Liver (tissue), 9 donors: ENCODE results near the gene PDZD2. TPM values are rescaled to one million over a fixed set of nuclear protein-coding genes. Genes with fewer than 3 reads are reported as not detected.

Experiments used
- DNase-seq: peaks from one replicate; pipeline ENCODE4 v3.0.0-alpha.2; 2017; ENCODE audit warnings: low spot score
- H3K27ac ChIP-seq, 2 donors: one replicate each; pipeline ENCODE4 v1.7.0; 2013; ENCODE audit warnings: inconsistent platforms in 2 of 2, low read length in 2 of 2, control low read depth in 1 of 2, low read depth in 1 of 2, mild to moderate bottlenecking in 1 of 2
- H3K27me3 ChIP-seq, 4 donors: one replicate each; pipeline versions ENCODE4 v1.6.1 to v1.7.0; 2013; ENCODE audit warnings: low read length in 3 of 4, inconsistent platforms in 1 of 4, mild to moderate bottlenecking in 1 of 4, moderate library complexity in 1 of 4; ENCODE audit not compliant: control insufficient read depth in 4 of 4, insufficient read depth in 4 of 4
- H3K36me3 ChIP-seq, 4 donors: one replicate each; pipeline versions ENCODE4 v1.6.1 to v1.7.0; 2013; ENCODE audit warnings: low read length in 3 of 4, mild to moderate bottlenecking in 3 of 4, low read depth in 1 of 4, moderate library complexity in 1 of 4; ENCODE audit not compliant: control insufficient read depth in 4 of 4, insufficient read depth in 3 of 4
- H3K4me1 ChIP-seq, 4 donors: one replicate each; pipeline versions ENCODE4 v1.6.1 to v1.7.0; 2013; ENCODE audit warnings: low read length in 3 of 4, mild to moderate bottlenecking in 3 of 4, moderate library complexity in 1 of 4; ENCODE audit not compliant: control insufficient read depth in 4 of 4, insufficient read depth in 4 of 4
- H3K4me3 ChIP-seq, 3 donors: one replicate each; pipeline versions ENCODE4 v1.6.1 to v1.7.0; 2013; ENCODE audit warnings: low read length in 3 of 3, control low read depth in 1 of 3, low read depth in 1 of 3, mild to moderate bottlenecking in 1 of 3
- H3K9ac ChIP-seq, 2 donors: one replicate each; pipeline ENCODE4 v1.7.0; 2013; ENCODE audit warnings: low read length in 2 of 2, mild to moderate bottlenecking in 2 of 2, moderate library complexity in 2 of 2, control low read depth in 1 of 2, low read depth in 1 of 2
- H3K9me3 ChIP-seq, 4 donors: one replicate each; pipeline versions ENCODE4 v1.6.1 to v1.7.0; 2013; ENCODE audit warnings: low read length in 3 of 4; ENCODE audit not compliant: control insufficient read depth in 4 of 4
- EGR1 ChIP-seq, 2 donors: IDR thresholded peaks; 2 replicates each; pipeline ENCODE4 v1.6.1; 2016 to 2018; ENCODE audit warnings: antibody characterized with exemption in 2 of 2, low read depth in 2 of 2
- FOXA1 ChIP-seq: IDR thresholded peaks from 2 replicates; pipeline ENCODE4 v1.6.1; 2016; ENCODE audit warnings: antibody characterized with exemption
- FOXA2 ChIP-seq: IDR thresholded peaks from 2 replicates; pipeline ENCODE4 v1.6.1; 2016; ENCODE audit warnings: antibody characterized with exemption
- GABPA ChIP-seq, 2 donors: IDR thresholded peaks in 1 of 2; conservative IDR thresholded peaks in 1 of 2; 2 replicates each; pipeline ENCODE4 v1.6.1; 2016; ENCODE audit warnings: antibody characterized with exemption in 2 of 2, mild to moderate bottlenecking in 1 of 2, moderate library complexity in 1 of 2
- HNF4A ChIP-seq, 2 donors: conservative IDR thresholded peaks; 2 replicates each; pipeline ENCODE4 v1.6.1; 2016; ENCODE audit warnings: antibody characterized with exemption in 2 of 2, mild to moderate bottlenecking in 2 of 2
- HNF4G ChIP-seq: IDR thresholded peaks from 2 replicates; pipeline ENCODE4 v1.6.1; 2016; ENCODE audit warnings: antibody characterized with exemption
- JUND ChIP-seq, 2 donors: IDR thresholded peaks; 2 replicates each; pipeline ENCODE4 v1.6.1; 2016; ENCODE audit warnings: antibody characterized with exemption in 2 of 2
- NR2F2 ChIP-seq: IDR thresholded peaks from 2 replicates; pipeline ENCODE4 v1.6.1; 2016; ENCODE audit warnings: antibody characterized with exemption
- REST ChIP-seq: IDR thresholded peaks from 2 replicates; pipeline ENCODE4 v1.6.1; 2016; ENCODE audit warnings: antibody characterized with exemption, mild to moderate bottlenecking
- RXRA ChIP-seq, 2 donors: IDR thresholded peaks; 2 replicates each; pipeline ENCODE4 v1.6.1; 2017 to 2018; ENCODE audit warnings: antibody characterized with exemption in 2 of 2, mild to moderate bottlenecking in 1 of 2
- SP1 ChIP-seq: IDR thresholded peaks from 2 replicates; pipeline ENCODE4 v1.6.1; 2018; ENCODE audit warnings: antibody characterized with exemption, mild to moderate bottlenecking
- TAF1 ChIP-seq: conservative IDR thresholded peaks from 2 replicates; pipeline ENCODE4 v1.6.1; 2016; ENCODE audit warnings: antibody characterized with exemption, mild to moderate bottlenecking
- WGBS: extraction: QIAGEN DNeasy Blood & Tissue Kit; methylation state at CpG from one replicate; pipeline ENCODE4 v1.1.7; 2013; 5-methylcytosine and 5-hydroxymethylcytosine counted together
- polyA plus RNA-seq, 2 donors: library from polyadenylated mRNA; stranded (reverse) in 1 of 2; unstranded in 1 of 2; fragments of 200-250 nt in 1 of 2; fragments of >200 nt in 1 of 2; fragmentation: Nextera tagmentation in 1 of 2; extraction: Ambion mirVana in 1 of 2; gene quantifications; one replicate each; pipeline versions ENCODE4 v1.2.1 to v1.2.3, GENCODE V29; 2013 to 2015
- total RNA-seq, 2 donors: library from RNA; depleted of rRNA; stranded (reverse); fragments of >200 nt; gene quantifications; one replicate each; pipeline ENCODE4 v1.2.3, GENCODE V29; 2014
- TF ChIP-seq, protein P1 (sequence below): fragments of 150-350 bp; IDR thresholded peaks from 2 replicates; pipeline ENCODE4 v1.5.1; 2017; ENCODE audit warnings: improper control_type of control experiment, low read depth, low read length; ENCODE audit not compliant: missing input control
- TF ChIP-seq, protein P2 (sequence below): IDR thresholded peaks from 2 replicates; pipeline ENCODE4 v1.6.1; 2016; ENCODE audit warnings: antibody characterized with exemption
- TF ChIP-seq, protein P3 (sequence below): IDR thresholded peaks from 2 replicates; pipeline ENCODE4 v1.6.1; 2016; ENCODE audit warnings: antibody characterized with exemption
- TF ChIP-seq, protein P4 (sequence below): IDR thresholded peaks from 2 replicates; pipeline ENCODE4 v1.6.1; 2016; ENCODE audit warnings: antibody characterized with exemption
- donor health status: healthy.
- donor health status: healthy.
- donor health status: healthy.
- donor health status: healthy.
- donor health status: healthy.

Gene PDZD2
- total and polyA plus RNA-seq, 4 donors: 0.27 to 1.1 (median 0.54) TPM

- TF ChIP-seq, protein P1, sequence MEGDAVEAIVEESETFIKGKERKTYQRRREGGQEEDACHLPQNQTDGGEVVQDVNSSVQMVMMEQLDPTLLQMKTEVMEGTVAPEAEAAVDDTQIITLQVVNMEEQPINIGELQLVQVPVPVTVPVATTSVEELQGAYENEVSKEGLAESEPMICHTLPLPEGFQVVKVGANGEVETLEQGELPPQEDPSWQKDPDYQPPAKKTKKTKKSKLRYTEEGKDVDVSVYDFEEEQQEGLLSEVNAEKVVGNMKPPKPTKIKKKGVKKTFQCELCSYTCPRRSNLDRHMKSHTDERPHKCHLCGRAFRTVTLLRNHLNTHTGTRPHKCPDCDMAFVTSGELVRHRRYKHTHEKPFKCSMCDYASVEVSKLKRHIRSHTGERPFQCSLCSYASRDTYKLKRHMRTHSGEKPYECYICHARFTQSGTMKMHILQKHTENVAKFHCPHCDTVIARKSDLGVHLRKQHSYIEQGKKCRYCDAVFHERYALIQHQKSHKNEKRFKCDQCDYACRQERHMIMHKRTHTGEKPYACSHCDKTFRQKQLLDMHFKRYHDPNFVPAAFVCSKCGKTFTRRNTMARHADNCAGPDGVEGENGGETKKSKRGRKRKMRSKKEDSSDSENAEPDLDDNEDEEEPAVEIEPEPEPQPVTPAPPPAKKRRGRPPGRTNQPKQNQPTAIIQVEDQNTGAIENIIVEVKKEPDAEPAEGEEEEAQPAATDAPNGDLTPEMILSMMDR: no peak
Measured at GRCh38 chr5:31783731-31784130, 144.8 kb downstream of the PDZD2 start (continued).

GRCh38 chr5:31786090-31786631 lies 147.2 kb downstream of the PDZD2 start:
- TF ChIP-seq, protein P2, sequence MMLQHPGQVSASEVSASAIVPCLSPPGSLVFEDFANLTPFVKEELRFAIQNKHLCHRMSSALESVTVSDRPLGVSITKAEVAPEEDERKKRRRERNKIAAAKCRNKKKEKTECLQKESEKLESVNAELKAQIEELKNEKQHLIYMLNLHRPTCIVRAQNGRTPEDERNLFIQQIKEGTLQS: no peak
- TF ChIP-seq SP1 (no peak), TAF1 (no peak), FOXA2 (no peak), NR2F2 (no peak), EGR1 (IDR thresholded peaks at IDR 0.05; ENCODE audit: low read depth in 2 of 2) (no peak), REST (no peak), FOXA1 (no peak), GABPA (IDR thresholded peaks at IDR 0.05 in 1 of 2, conservative IDR thresholded peaks at IDR 0.05 in 1 of 2) (no peak), JUND (IDR thresholded peaks at IDR 0.05) (no peak), HNF4A (conservative IDR thresholded peaks at IDR 0.05) (no peak), HNF4G (no peak), RXRA (IDR thresholded peaks at IDR 0.05) (no peak)
- TF ChIP-seq, protein P1: no peak
- TF ChIP-seq, protein P3, sequence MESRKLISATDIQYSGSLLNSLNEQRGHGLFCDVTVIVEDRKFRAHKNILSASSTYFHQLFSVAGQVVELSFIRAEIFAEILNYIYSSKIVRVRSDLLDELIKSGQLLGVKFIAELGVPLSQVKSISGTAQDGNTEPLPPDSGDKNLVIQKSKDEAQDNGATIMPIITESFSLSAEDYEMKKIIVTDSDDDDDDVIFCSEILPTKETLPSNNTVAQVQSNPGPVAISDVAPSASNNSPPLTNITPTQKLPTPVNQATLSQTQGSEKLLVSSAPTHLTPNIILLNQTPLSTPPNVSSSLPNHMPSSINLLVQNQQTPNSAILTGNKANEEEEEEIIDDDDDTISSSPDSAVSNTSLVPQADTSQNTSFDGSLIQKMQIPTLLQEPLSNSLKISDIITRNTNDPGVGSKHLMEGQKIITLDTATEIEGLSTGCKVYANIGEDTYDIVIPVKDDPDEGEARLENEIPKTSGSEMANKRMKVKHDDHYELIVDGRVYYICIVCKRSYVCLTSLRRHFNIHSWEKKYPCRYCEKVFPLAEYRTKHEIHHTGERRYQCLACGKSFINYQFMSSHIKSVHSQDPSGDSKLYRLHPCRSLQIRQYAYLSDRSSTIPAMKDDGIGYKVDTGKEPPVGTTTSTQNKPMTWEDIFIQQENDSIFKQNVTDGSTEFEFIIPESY: no peak
- TF ChIP-seq, protein P4, sequence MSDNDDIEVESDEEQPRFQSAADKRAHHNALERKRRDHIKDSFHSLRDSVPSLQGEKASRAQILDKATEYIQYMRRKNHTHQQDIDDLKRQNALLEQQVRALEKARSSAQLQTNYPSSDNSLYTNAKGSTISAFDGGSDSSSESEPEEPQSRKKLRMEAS: no peak
- WGBS: 78% methylated on average over 3 of the region's 3 CpGs
- Histone ChIP-seq H3K36me3 (no peaks in the 10 kb centered on the region), H3K9me3 (peaks cover 0 to 3% (median 0%) of the 10 kb centered on the region in 4 donors), H3K4me1 (no peaks in the 10 kb centered on the region), H3K27me3 (no peaks in the 10 kb centered on the region), H3K4me3 (no peak overlapping the region), H3K27ac (no peak overlapping the region), H3K9ac (no peak overlapping the region)
- DNase-seq: no peak
